Upper lobe of left lung (tissue), 6 donors: ENCODE measurements around the gene FRK. TPM values are rescaled to one million over a fixed set of nuclear protein-coding genes. Genes with fewer than 3 reads are reported as not detected.
A peak's percentile ranks its signal among the peaks of the same experiment; 100 is the strongest.

Source experiments
- ATAC-seq, 2 donors: fragments of 200-7000 bp; cut with Tn5 transposase; one replicate each; pipeline ENCODE4 v1.9.1; 2022; ENCODE audit warnings: mild to moderate bottlenecking in 2 of 2, moderate library complexity in 2 of 2; ENCODE audit not compliant: low FRiP score in 2 of 2
- DNase-seq, 2 donors: peaks; one replicate each; pipeline ENCODE4 v3.0.0-alpha.2; 2019 to 2020
- H3K27ac ChIP-seq, 4 donors: fragments of 200-600 bp; sonication (generic); one replicate each; pipeline ENCODE4 v1.5.1; 2016 to 2019
- H3K27me3 ChIP-seq, 4 donors: fragments of 200-600 bp; sonication (generic); one replicate each; pipeline ENCODE4 v1.5.1; 2017 to 2019
- H3K36me3 ChIP-seq, 4 donors: fragments of 200-600 bp; sonication (generic); one replicate each; pipeline ENCODE4 v1.5.1; 2016 to 2019
- H3K4me1 ChIP-seq, 4 donors: fragments of 200-600 bp; sonication (generic); one replicate each; pipeline ENCODE4 v1.5.1; 2018 to 2019
- H3K4me3 ChIP-seq, 4 donors: fragments of 200-600 bp; sonication (generic); one replicate each; pipeline ENCODE4 v1.5.1; 2017 to 2019; ENCODE audit warnings: mild to moderate bottlenecking in 2 of 4, moderate library complexity in 1 of 4
- H3K9me3 ChIP-seq, 4 donors: fragments of 200-600 bp; sonication (generic); one replicate each; pipeline ENCODE4 v1.5.1; 2018 to 2019
- CTCF ChIP-seq, 6 experiments: fragments of 450-650 bp in 4 of 6; fragments of 200-600 bp in 2 of 6; sonication (generic) in 2 of 6; IDR thresholded peaks; one replicate each; pipeline ENCODE4 v1.5.1; 2016 to 2019; ENCODE audit warnings: antibody characterized with exemption in 6 of 6
- EP300 ChIP-seq, 4 donors: sonication (generic); formaldehyde crosslinking; IDR thresholded peaks; one replicate each; pipeline ENCODE4 v1.5.1; 2017; ENCODE audit warnings: antibody characterized with exemption in 4 of 4, control low read depth in 2 of 4
- POLR2A ChIP-seq, 4 donors: fragments of 450-650 bp; IDR thresholded peaks; one replicate each; pipeline ENCODE4 v1.5.1; 2016 to 2017; ENCODE audit warnings: antibody characterized with exemption in 4 of 4, mild to moderate bottlenecking in 2 of 4
- POLR2AphosphoS5 ChIP-seq, 2 donors: sonication (generic); formaldehyde crosslinking; IDR thresholded peaks; one replicate each; pipeline ENCODE4 v1.5.1; 2017; ENCODE audit warnings: antibody characterized with exemption in 2 of 2
- WGBS, 2 donors: methylation state at CpG; one replicate each; pipeline ENCODE4 v1.1.5; 2017 to 2018; 5-methylcytosine and 5-hydroxymethylcytosine counted together
- total RNA-seq, 6 donors: library from RNA; depleted of rRNA in 4 of 6; stranded (reverse); fragments of >200 nt in 4 of 6; gene quantifications; one replicate each; pipeline versions ENCODE4 v1.1.0 to v1.2.1, GENCODE V29; 2016 to 2021
- donor health status: DM: no; HTN: no; CAD: no; lungs with moderate emphysema.
- donor health status: DM: no; HTN: yes; CAD: no; lungs with severe emphysema.

The FRK gene
- total RNA-seq, 6 donors from 2014 or later = 2.2 to 9.8 (median 5.9) TPM

- Histone ChIP-seq H3K36me3 (no peaks in the 10 kb centered on the region), H3K9me3 (no peaks in the 10 kb centered on the region), H3K4me1 (peaks cover 0 to 18% (median 7%) of the 10 kb centered on the region in 4 donors), H3K27ac (no peak overlapping the region), H3K27me3 (no peaks in the 10 kb centered on the region), H3K4me3 (no peak overlapping the region)
- DNase-seq (no peak), ATAC-seq (peak in 1 of 2 donors; percentile 59)
- TF ChIP-seq POLR2A (IDR thresholded peaks at IDR 0.05) (no peak), EP300 (IDR thresholded peaks at IDR 0.05) (no peak), CTCF (IDR thresholded peaks at IDR 0.05) (no peak), POLR2AphosphoS5 (IDR thresholded peaks at IDR 0.05) (no peak)
Measured at GRCh38 chr6:116036885-116037284, 23.8 kb downstream of the FRK start.

- ATAC-seq (no peak), DNase-seq (no peak)
- Histone ChIP-seq H3K36me3 (no peaks in the 10 kb centered on the region), H3K27me3 (no peaks in the 10 kb centered on the region), H3K4me3 (no peak overlapping the region), H3K9me3 (no peaks in the 10 kb centered on the region), H3K4me1 (peaks cover 0 to 18% (median 7%) of the 10 kb centered on the region in 4 donors), H3K27ac (peak overlapping the region in 1 of 4 donors; percentile 35)
- no peak for TF ChIP-seq CTCF (IDR thresholded peaks at IDR 0.05)
- TF ChIP-seq POLR2A (IDR thresholded peaks at IDR 0.05) = no peak
- TF ChIP-seq EP300 (IDR thresholded peaks at IDR 0.05) = no peak
- no peak for TF ChIP-seq POLR2AphosphoS5 (IDR thresholded peaks at IDR 0.05)
- 33 to 36% methylated on average over 2 of the region's 2 CpGs for WGBS, 2 donors
Measured at GRCh38 chr6:116036075-116036773, 24.5 kb downstream of the FRK start.

- ATAC-seq (no peak), DNase-seq (no peak)
- no peaks in the 10 kb centered on the region for H3K9me3 ChIP-seq
- H3K4me1 ChIP-seq = peaks cover 0 to 18% (median 7%) of the 10 kb centered on the region in 4 donors
- H3K27me3 ChIP-seq = no peaks in the 10 kb centered on the region
- H3K36me3 ChIP-seq = no peaks in the 10 kb centered on the region
- peak overlapping the region in 1 of 4 donors; percentile 35 for H3K27ac ChIP-seq
- no peak overlapping the region for H3K4me3 ChIP-seq
- TF ChIP-seq POLR2A (IDR thresholded peaks at IDR 0.05) (no peak), POLR2AphosphoS5 (IDR thresholded peaks at IDR 0.05) (no peak), CTCF (IDR thresholded peaks at IDR 0.05) (no peak), EP300 (IDR thresholded peaks at IDR 0.05) (no peak)
- 59 to 69% methylated on average over 4 of the region's 4 CpGs for WGBS, 2 donors
Measured at GRCh38 chr6:116035616-116036015, 25.1 kb downstream of the FRK start.

- H3K4me3 ChIP-seq = no peak overlapping the region
- H3K9me3 ChIP-seq = no peaks in the 10 kb centered on the region
- peaks cover 0 to 20% (median 7%) of the 10 kb centered on the region in 4 donors for H3K4me1 ChIP-seq
- no peak for TF ChIP-seq CTCF (IDR thresholded peaks at IDR 0.05)
- no peak for TF ChIP-seq POLR2AphosphoS5 (IDR thresholded peaks at IDR 0.05)
- no peak for TF ChIP-seq EP300 (IDR thresholded peaks at IDR 0.05)
- TF ChIP-seq POLR2A (IDR thresholded peaks at IDR 0.05) = no peak
- no peaks in the 10 kb centered on the region for H3K36me3 ChIP-seq
- DNase-seq (no peak), ATAC-seq (peak in 1 of 2 donors; percentile 56)
- 29 to 37% methylated on average over 2 of the region's 2 CpGs for whole genome bisulfite sequencing, 2 donors
- H3K27me3 ChIP-seq = no peaks in the 10 kb centered on the region
- no peak overlapping the region for H3K27ac ChIP-seq
Measured at GRCh38 chr6:116034327-116034726, 26.4 kb downstream of the FRK start.
